ENCODE results near the gene CD209. TPM values are rescaled to one million over a fixed set of nuclear protein-coding genes. Genes with fewer than 3 reads are reported as not detected.

CD209 gene
- total RNA-seq, 1 experiment from 2014 or later: not detected

- CTCF ChIA-PET: no interaction called here
- DNase-seq: no peak
- BruUV-seq (replicated peaks): no TSS peak
- H3K4me3 ChIP-seq (ENCODE audit: low read depth, low read length): no peak within 1 kb of the TSS
- peaks cover 12% of the 10 kb centered on the region for H3K4me1 Mint-ChIP-seq (ENCODE audit: low read depth, unreplicated experiment)
- no peaks in the 10 kb centered on the region for H3K36me3 Mint-ChIP-seq (ENCODE audit: insufficient read depth, unreplicated experiment)
- POLR2A ChIA-PET: no interaction called here
- H3K36me3 ChIP-seq (ENCODE audit: control insufficient read depth, insufficient read depth, low read length): no peaks in the 10 kb centered on the region
- H3K9me3 Mint-ChIP-seq (ENCODE audit: unreplicated experiment): peaks cover 7% of the 10 kb centered on the region
- H3K4me3 Mint-ChIP-seq (ENCODE audit: unreplicated experiment): no peak within 1 kb of the TSS
- H3K4me1 ChIP-seq: no peaks in the 10 kb centered on the region
- H3K27me3 Mint-ChIP-seq (ENCODE audit: insufficient read depth, unreplicated experiment): peaks cover 30% of the 10 kb centered on the region
- no peaks in the 10 kb centered on the region for H3K27me3 ChIP-seq (replicated peaks; ENCODE audit: control insufficient read depth, insufficient read depth, low read length)
- intact Hi-C loops (cut with micrococcal nuclease; ENCODE audit: unreplicated experiment): no loop called here
- no peak within 1 kb of the TSS for H3K27ac Mint-ChIP-seq (ENCODE audit: unreplicated experiment)
- H3K9me3 ChIP-seq: no peaks in the 10 kb centered on the region
- no peak for TF ChIP-seq CTCF (IDR thresholded peaks at IDR 0.05; ENCODE audit: insufficient read depth in 1 of 2, low read depth in 1 of 2, low read length in 1 of 2, severe bottlenecking in 1 of 2, unreplicated experiment in 1 of 2)
Observed at GRCh38 chr19:7732045-7732444, 15.3 kb downstream of the CD209 start, which contains the start of gene CLEC4G. TSS of gene CLEC4G (minus strand) at chr19:7732110. CDS start at chr19:7732102, 8 bp downstream.

GRCh38 chr19:7731615-7732014, 15.7 kb downstream of the CD209 start:
- intact Hi-C loops (cut with micrococcal nuclease; ENCODE audit: unreplicated experiment): no loop called here
- ChIA-PET CTCF (no interaction called here), POLR2A (no interaction called here)
- Histone ChIP-seq H3K4me3 (ENCODE audit: low read depth, low read length) (no peak overlapping the region), H3K36me3 (ENCODE audit: control insufficient read depth, insufficient read depth, low read length) (no peaks in the 10 kb centered on the region), H3K27me3 (replicated peaks; ENCODE audit: control insufficient read depth, insufficient read depth, low read length) (no peaks in the 10 kb centered on the region), H3K4me1 (no peaks in the 10 kb centered on the region), H3K9me3 (no peaks in the 10 kb centered on the region)
- Mint-ChIP-seq H3K9me3 (ENCODE audit: unreplicated experiment) (peaks cover 9% of the 10 kb centered on the region), H3K27me3 (ENCODE audit: insufficient read depth, unreplicated experiment) (peaks cover 30% of the 10 kb centered on the region), H3K27ac (ENCODE audit: unreplicated experiment) (no peak overlapping the region), H3K4me1 (ENCODE audit: low read depth, unreplicated experiment) (peaks cover 12% of the 10 kb centered on the region), H3K4me3 (ENCODE audit: unreplicated experiment) (no peak overlapping the region), H3K36me3 (ENCODE audit: insufficient read depth, unreplicated experiment) (no peaks in the 10 kb centered on the region)
- no TSS peak for BruUV-seq (replicated peaks)
- no peak for TF ChIP-seq CTCF (IDR thresholded peaks at IDR 0.05; ENCODE audit: insufficient read depth in 1 of 2, low read depth in 1 of 2, low read length in 1 of 2, severe bottlenecking in 1 of 2, unreplicated experiment in 1 of 2)
- no peak for DNase-seq

GRCh38 chr19:7731218-7731595, 16.1 kb downstream of the CD209 start:
- Mint-ChIP-seq H3K27me3 (ENCODE audit: insufficient read depth, unreplicated experiment) (peaks cover 25% of the 10 kb centered on the region), H3K27ac (ENCODE audit: unreplicated experiment) (no peak overlapping the region), H3K4me1 (ENCODE audit: low read depth, unreplicated experiment) (peaks cover 12% of the 10 kb centered on the region), H3K36me3 (ENCODE audit: insufficient read depth, unreplicated experiment) (no peaks in the 10 kb centered on the region), H3K4me3 (ENCODE audit: unreplicated experiment) (no peak overlapping the region), H3K9me3 (ENCODE audit: unreplicated experiment) (peaks cover 9% of the 10 kb centered on the region)
- DNase-seq: no peak
- Histone ChIP-seq H3K4me3 (ENCODE audit: low read depth, low read length) (no peak overlapping the region), H3K27me3 (replicated peaks; ENCODE audit: control insufficient read depth, insufficient read depth, low read length) (no peaks in the 10 kb centered on the region), H3K9me3 (no peaks in the 10 kb centered on the region), H3K36me3 (ENCODE audit: control insufficient read depth, insufficient read depth, low read length) (no peaks in the 10 kb centered on the region), H3K4me1 (no peaks in the 10 kb centered on the region)
- POLR2A ChIA-PET: no interaction called here
- no TSS peak for BruUV-seq (replicated peaks)
- CTCF ChIA-PET: no interaction called here
- intact Hi-C loops (cut with micrococcal nuclease; ENCODE audit: unreplicated experiment): no loop called here
- TF ChIP-seq CTCF (IDR thresholded peaks at IDR 0.05; ENCODE audit: insufficient read depth in 1 of 2, low read depth in 1 of 2, low read length in 1 of 2, severe bottlenecking in 1 of 2, unreplicated experiment in 1 of 2): no peak
